HG02885 (cell line): Measurements from ENCODE around the gene NCK2.
A peak's percentile ranks its signal among the peaks of the same experiment; 100 is the strongest.
"Not testable (repeated sequence)": the region's sequence is repeated elsewhere in the genome, so short reads cannot be mapped to it uniquely, and the experiment has no call there.

Source experiments
- ATAC-seq: cut with Tn5 transposase; IDR thresholded peaks from one replicate; pipeline ENCODE4 v1.9.1; 2021; ENCODE audit warnings: mild to moderate bottlenecking; ENCODE audit not compliant: unreplicated experiment, poor library complexity

NCK2 gene

DNA sequence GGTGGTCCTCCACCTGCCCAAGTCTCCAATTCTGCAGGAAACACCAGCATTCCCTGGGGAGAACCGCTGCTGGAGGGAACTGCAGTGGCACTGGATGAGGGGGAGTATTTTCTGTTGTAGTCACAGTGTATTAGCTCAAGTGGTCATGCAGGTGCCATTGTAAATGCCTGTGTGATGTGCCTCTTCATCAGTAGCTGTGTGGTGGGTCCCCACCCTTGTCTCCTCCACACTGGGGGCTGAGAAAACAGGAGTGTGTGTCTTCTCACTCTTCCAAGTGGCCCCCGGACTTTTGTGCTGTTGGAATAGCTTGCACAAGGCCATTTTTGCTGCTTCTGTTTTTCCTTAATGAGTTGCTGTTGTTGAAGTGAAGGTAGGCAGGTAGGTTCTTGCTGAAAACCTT is 8.7 kb downstream of the NCK2 start:
- no peak for ATAC-seq

- no peak for ATAC-seq
These were observed 9.3 kb downstream of the NCK2 start for GRCh38 chr2:105754011-105754410.

GRCh38 chr2:105754994-105755393 is 10.3 kb downstream of the NCK2 start:
- no peak for ATAC-seq

GRCh38 chr2:105755895-105756294 is 11.2 kb downstream of the NCK2 start:
- no peak for ATAC-seq

- ATAC-seq: no peak
These were observed 11.7 kb downstream of the NCK2 start for GRCh38 chr2:105756435-105756834.

DNA sequence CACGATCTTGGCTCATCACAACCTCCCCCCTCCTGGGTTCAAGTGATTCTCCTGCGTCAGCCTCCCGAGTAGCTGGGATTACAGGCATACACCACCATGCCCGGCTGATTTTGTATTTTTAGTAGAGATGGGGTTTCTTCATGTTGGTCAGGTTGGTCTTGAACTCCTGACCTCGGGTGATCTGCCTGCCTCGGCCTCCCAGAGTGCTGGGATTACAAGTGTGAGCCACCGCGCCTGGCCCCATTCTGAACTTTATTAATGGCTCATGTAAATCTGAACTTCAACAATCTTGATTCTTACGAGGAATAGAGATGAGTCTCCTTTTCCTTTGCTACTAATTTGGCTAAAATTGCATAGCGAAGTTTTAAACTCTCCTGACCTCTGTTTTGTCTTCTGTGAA is 12.2 kb downstream of the NCK2 start:
- ATAC-seq: peak; percentile 25

DNA sequence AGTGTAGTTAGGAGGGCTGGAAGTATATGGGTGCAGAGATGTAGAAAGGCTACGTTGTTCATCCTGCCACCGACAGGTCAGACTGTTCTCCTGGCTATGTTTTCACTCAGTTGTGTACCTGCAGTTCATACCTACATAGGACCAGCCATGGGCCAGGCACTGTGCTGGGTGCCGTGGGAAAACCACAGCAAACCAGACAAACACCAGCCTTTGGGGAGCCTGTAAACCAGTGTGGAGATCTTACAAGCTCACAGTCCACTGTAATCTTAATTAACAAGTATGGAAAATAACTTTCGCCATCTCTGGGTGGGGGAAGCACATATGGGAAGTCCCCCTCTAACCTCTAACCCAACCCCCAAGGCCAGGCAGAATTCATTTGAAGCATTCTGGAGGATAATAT is 12.7 kb downstream of the NCK2 start:
- peak; percentile 26 for ATAC-seq

DNA sequence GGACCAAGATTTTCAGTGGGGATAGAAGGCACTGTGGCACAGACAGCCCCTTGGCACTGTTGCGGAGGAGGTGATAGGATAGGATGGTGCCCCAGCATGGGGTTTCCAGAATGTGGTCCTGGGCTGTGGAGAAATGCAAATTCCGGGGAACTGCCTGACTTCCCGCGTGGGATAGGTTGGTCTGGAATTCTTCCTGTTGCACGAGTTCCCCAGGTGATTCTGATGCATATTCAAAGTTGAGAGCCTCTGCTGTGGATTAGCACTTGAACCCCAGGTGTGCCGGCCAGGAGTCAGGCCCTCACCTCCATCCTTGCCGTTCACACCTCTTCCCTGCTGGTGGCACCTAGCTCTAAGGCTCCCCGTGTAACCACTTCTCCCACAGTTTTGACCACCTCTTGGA is 15.5 kb downstream of the NCK2 start:
- ATAC-seq: no peak

DNA sequence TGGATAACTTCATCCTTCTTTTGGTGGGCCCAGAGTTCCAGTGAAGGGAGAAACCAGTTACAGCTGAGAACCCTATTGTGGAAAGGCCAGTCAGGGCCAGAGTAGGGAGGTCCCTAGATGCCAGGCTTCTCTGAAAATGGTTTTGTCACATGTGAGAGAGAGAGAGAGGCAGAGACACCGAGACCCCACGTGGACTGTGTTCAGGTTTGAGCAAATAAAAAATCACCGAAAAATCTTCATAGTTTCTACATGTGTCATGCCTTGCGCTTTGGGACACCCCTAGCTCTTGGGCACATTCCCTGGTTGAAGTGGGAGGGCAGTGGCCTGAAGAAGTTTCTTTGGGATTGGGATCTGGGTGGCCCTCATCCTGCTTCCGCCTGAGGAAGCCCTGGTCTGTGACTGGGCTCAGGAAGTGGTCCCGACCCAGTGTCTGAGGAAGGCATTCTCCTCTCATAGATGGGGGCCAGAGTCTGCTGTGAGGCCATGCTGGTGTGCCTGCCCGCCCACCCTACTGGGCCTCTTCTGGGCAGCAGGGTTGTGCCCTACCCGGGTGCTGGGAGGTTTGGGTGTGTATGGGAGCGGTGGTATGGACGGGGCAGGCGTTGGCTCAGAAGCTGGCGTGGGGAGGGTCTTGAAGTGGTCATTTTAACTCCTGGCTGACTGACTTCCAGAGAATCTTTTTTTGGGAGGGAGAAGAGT is 16.1 kb downstream of the NCK2 start:
- peak; percentile 44 for ATAC-seq

DNA sequence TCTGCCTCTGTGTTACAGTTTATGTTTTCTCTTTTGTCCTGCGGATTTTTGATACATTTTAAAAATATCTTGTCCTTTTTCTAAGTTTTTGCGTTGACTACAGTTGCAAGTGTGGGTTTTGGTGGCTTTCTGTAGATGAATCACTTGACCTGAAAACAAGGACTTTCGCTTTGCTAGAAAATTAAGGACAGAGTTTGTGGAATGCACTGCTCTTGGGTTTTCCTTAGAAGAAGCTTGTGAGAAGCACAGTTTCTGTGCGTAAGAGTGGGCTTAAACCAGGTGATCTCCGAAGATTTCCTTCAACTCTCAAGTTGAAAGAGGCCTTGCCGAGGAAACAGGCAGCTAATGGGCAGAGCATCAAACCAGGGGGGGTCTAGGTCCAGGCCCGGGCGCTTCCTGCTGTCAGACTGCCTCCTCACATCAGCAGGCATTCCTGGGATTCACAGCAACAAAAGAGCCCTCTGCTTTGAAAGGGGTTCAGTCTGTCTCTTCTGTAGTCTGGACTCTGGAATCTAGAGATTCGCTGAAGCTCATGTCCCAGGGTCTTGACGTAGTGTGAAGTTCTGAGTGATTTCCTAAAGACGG is 17.3 kb downstream of the NCK2 start:
- ATAC-seq: no peak

GRCh38 chr2:105763076-105763475 is 18.4 kb downstream of the NCK2 start:
- no peak for ATAC-seq

GRCh38 chr2:105764059-105764458 is 19.3 kb downstream of the NCK2 start:
- ATAC-seq: no peak

DNA sequence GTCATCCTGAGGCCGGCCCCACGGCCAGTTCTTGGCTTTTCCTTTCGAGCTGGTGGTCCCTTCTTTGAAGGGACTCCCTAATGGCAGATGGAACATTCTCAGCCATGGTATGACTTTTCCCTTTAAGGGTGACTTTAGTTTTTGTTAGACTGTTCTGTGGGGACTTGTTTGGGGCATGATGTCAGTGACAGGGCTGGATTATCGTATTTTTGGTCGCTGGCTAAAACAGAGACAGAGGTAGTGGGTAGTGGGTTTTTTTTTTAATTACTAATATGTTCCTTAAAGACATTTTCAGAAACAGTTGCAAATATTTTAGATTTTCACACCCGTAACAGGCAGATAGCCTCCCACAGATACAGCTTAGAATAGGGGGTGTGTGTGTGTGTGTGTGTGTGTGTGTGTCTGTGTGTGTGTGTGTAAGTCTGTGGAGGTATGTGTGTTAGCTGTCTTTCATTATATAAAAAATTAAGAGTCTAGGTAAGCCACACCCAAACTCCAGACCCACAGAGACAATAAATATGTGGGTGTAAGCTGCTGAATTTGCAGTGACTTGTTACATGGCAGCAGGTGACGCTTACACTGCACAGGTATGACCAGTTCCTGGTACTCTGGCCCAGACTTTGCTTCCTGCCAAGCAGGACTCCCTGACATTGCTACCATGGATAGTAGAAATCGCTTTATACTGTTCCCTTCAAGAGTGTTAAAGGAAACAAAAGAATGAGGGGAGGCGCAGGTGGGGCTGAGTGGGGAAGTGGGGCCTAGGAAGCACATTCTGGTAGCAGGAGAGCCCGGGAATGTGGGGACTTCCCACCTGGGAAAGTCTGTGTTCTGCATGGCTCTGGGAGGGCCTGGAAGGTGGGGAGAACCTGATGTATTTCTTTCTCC is 20.9 kb downstream of the NCK2 start:
- no peak for ATAC-seq

DNA sequence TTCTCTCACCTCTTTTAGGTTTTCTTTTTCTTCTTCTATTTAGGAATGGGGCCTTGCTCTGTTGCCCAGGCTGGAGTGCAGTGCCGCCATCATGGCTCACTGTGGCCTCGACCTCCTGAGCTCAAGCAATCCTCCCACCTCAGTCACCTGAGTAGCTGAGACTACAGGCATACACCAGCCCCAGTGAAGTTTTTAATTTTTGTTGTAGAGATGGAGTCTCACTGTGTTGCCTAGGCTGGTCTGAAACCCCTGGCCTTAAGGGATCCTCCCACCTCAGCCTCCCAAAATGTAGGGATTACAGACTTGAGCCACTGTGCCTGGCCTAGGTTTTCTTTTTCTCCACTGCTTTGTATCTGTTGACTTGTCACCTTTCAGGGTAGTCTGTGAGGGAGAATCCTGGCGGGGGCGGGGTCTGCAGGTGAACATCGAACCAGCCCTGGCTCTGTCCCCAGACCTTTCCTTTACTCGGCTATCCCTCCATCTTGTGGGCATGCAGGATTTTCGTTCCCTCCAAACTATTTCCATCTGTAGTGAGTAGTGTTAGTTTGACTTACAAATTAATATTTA is 21.7 kb downstream of the NCK2 start:
- no peak for ATAC-seq

DNA sequence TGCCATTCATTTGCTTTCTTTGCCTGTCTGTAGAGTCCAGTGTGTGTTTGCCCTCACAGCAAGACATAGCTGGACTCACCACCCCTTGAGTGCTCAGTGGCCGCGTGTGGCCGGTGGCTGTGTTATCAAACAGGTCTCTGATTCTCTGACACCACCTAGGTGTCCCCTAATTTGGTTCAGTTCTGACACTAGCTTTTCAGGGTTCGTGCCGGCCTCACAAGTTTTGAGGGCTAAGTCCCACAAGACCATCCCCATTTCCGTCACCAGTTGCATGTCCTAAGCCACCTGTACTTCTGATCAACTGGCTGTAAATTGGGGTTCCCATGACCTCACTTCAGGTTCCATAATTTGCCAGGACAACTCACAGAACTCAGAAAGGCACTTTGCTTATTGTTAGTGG is 23.5 kb downstream of the NCK2 start:
- ATAC-seq: no peak

- no peak for ATAC-seq
These were observed 24.3 kb downstream of the NCK2 start for GRCh38 chr2:105768961-105769452.

- no peak for ATAC-seq
These were observed 24.8 kb downstream of the NCK2 start for GRCh38 chr2:105769504-105769903.

DNA sequence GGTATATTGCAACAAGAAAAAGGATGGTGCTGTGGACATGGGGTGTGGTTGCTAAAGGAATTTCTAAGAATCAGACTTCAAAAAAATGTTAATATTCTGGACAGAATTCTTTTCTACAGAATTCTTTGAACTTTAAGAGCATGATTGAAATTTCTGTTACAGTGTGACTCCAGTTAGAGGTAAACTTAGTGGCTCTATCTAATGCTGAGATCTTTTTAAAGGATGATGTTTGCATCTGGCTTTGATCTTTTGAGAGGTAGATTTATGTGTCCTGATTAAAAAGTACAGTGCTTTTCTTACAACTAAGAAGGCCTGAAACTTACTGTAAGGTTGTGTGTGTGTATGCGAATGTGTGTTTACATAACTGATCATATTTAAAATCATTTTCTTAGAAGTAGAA is 25.4 kb downstream of the NCK2 start:
- ATAC-seq: no peak

GRCh38 chr2:105771291-105771690 is 26.6 kb downstream of the NCK2 start:
- ATAC-seq: not testable (repeated sequence)

DNA sequence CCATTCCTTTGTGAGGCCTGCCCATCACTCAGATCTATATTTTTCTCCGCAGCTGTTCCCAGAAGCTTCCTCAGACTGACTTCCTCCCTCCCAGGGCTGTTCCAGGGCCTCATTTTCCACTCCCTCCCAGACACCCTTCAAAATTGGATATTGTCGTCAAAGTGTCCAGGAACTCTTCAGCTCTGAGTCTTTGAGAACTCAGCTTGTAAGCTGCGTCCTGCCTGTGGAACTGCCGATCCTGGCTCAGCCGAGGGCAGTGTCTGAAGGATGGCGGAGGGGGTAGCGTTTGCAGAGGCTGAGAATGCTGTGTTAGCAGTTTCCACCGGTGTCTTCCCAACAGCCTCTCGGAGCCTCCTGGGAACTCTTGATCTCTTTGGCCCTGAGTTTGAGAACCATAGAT is 27.1 kb downstream of the NCK2 start:
- ATAC-seq: no peak

- no peak for ATAC-seq
These were observed 27.6 kb downstream of the NCK2 start for GRCh38 chr2:105772362-105772761.
